GM15510 (cell line): ENCODE measurements around the gene RANBP17.

Experiments used
- POLR2A ChIP-seq: IDR thresholded peaks from 3 replicates; pipeline ENCODE4 v1.6.1; 2011; ENCODE audit warnings: borderline replicate concordance; ENCODE audit not compliant: insufficient read length; ENCODE audit errors: extremely low read depth

RANBP17 gene

GRCh38 chr5:171149772-171150171, 288.0 kb downstream of the RANBP17 start:
- TF ChIP-seq POLR2A, result no peak

GRCh38 chr5:171152382-171152781, 290.6 kb downstream of the RANBP17 start:
- no peak for TF ChIP-seq POLR2A

- TF ChIP-seq POLR2A, result no peak
Measured at GRCh38 chr5:171155621-171156020, 293.8 kb downstream of the RANBP17 start.

GRCh38 chr5:171157276-171157675, 295.5 kb downstream of the RANBP17 start:
- no peak for TF ChIP-seq POLR2A

- TF ChIP-seq POLR2A, result no peak
Measured at GRCh38 chr5:171157775-171158174, 296.0 kb downstream of the RANBP17 start.

- no peak for TF ChIP-seq POLR2A
Measured at GRCh38 chr5:171158581-171158980, 296.8 kb downstream of the RANBP17 start.

- no peak for TF ChIP-seq POLR2A
Measured at GRCh38 chr5:171162165-171162564, 300.3 kb downstream of the RANBP17 start.

GRCh38 chr5:171162596-171162995, 300.8 kb downstream of the RANBP17 start:
- no peak for TF ChIP-seq POLR2A

- no peak for TF ChIP-seq POLR2A
Measured at GRCh38 chr5:171166766-171167165, 304.9 kb downstream of the RANBP17 start.

- no peak for TF ChIP-seq POLR2A
Measured at GRCh38 chr5:171168171-171168570, 306.4 kb downstream of the RANBP17 start.

- no peak for TF ChIP-seq POLR2A
Measured at GRCh38 chr5:171175746-171176145, 313.9 kb downstream of the RANBP17 start.

- no peak for TF ChIP-seq POLR2A
Measured at GRCh38 chr5:171188016-171188415, 326.2 kb downstream of the RANBP17 start.

- no peak for TF ChIP-seq POLR2A
Measured at GRCh38 chr5:171189442-171189841, 327.6 kb downstream of the RANBP17 start.

- no peak for TF ChIP-seq POLR2A
Measured at GRCh38 chr5:171192111-171192510, 330.3 kb downstream of the RANBP17 start.

GRCh38 chr5:171201310-171201709, 339.5 kb downstream of the RANBP17 start:
- TF ChIP-seq POLR2A, result no peak

GRCh38 chr5:171205375-171205774, 343.6 kb downstream of the RANBP17 start:
- TF ChIP-seq POLR2A, result no peak

- TF ChIP-seq POLR2A, result no peak
Measured at GRCh38 chr5:171207256-171207847, 345.5 kb downstream of the RANBP17 start.
